Brain microvascular endothelial cell (primary cell): Measurements from ENCODE around the gene HPS5.
A peak's percentile ranks its signal among the peaks of the same experiment; 100 is the strongest.

Experiments used
- DNase-seq: peaks from one replicate; pipeline ENCODE4 v3.0.0-alpha.2; 2020
- H3K27ac ChIP-seq: fragments of 250-450 bp; sonication (Bioruptor Pico); 2 replicates; pipeline ENCODE4 v1.5.1; 2020; ENCODE audit warnings: mild to moderate bottlenecking, moderate library complexity
- H3K27me3 ChIP-seq: fragments of 250-450 bp; sonication (Bioruptor Pico); replicated peaks from 2 replicates; pipeline ENCODE4 v1.5.1; 2020; ENCODE audit warnings: mild to moderate bottlenecking
- H3K36me3 ChIP-seq: fragments of 250-450 bp; sonication (Bioruptor Pico); replicated peaks from 2 replicates; pipeline ENCODE4 v1.5.1; 2020; ENCODE audit warnings: mild to moderate bottlenecking
- H3K4me3 ChIP-seq: 2 replicates; pipeline ENCODE4 v1.5.1; 2011; ENCODE audit warnings: low read depth, mild to moderate bottlenecking, control low read depth, low read length, moderate library complexity
- in situ Hi-C: cut with HindIII; loops from 2 replicates; pipeline ENCODE4 v1.10.0; 2017; ENCODE audit warnings: low sequenced_read_pairs, low pct_ligation_motif_present
- TF ChIP-seq, protein P1 (sequence below): IDR thresholded peaks from 2 replicates; pipeline ENCODE4 v1.5.1; 2011; ENCODE audit warnings: low read depth, mild to moderate bottlenecking, moderate library complexity, low read length, control low read depth, inconsistent platforms; ENCODE audit errors: missing control alignments

HPS5 gene

DNA sequence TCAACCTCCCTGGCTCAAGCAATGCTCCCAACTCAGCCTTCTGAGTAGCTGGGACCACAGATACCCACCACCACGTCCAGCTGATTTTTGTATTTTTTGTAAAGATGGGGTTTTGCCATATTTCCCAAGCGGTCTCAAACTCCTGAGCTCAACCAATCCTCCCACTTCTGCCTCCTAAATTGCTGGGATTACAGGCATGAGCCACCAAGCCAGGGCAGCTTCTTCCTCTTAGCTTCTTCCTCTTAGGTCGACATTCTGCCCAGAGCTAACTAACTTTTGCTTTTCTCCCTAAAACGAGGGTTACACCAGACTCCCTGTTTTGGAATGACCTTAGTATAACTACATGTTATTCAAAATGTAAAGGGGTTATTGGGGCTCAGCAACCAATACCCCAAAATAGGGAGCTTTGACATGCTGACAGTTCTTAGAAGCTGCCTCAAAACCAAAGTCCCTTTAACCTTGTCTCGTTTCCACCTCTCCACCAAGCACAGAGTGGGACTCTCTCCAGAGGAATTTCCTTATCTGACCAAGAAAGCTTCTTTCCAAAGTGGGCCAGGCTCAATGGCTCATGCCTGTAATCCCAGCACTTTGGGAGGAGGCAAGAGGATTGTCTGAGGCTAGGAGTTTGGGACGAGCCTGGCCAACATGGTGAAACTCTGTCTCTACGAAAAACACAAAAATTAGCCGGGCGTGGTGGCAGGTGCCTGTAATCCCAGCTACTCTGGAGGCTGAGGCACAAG, 7.0 kb downstream of the HPS5 start:
- Histone ChIP-seq H3K36me3 (no peaks in the 10 kb centered on the region), H3K4me3 (no peak overlapping the region), H3K27ac (no peak overlapping the region), H3K27me3 (no peaks in the 10 kb centered on the region)
- TF ChIP-seq, protein P1, sequence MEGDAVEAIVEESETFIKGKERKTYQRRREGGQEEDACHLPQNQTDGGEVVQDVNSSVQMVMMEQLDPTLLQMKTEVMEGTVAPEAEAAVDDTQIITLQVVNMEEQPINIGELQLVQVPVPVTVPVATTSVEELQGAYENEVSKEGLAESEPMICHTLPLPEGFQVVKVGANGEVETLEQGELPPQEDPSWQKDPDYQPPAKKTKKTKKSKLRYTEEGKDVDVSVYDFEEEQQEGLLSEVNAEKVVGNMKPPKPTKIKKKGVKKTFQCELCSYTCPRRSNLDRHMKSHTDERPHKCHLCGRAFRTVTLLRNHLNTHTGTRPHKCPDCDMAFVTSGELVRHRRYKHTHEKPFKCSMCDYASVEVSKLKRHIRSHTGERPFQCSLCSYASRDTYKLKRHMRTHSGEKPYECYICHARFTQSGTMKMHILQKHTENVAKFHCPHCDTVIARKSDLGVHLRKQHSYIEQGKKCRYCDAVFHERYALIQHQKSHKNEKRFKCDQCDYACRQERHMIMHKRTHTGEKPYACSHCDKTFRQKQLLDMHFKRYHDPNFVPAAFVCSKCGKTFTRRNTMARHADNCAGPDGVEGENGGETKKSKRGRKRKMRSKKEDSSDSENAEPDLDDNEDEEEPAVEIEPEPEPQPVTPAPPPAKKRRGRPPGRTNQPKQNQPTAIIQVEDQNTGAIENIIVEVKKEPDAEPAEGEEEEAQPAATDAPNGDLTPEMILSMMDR, result no peak
- in situ Hi-C loops, result no loop called here
- DNase-seq, result peak; percentile 7

GRCh38 chr11:18313965-18314763, 7.8 kb downstream of the HPS5 start:
- Histone ChIP-seq H3K27ac (peak overlapping the region; percentile 79), H3K36me3 (peaks cover 2% of the 10 kb centered on the region), H3K27me3 (no peaks in the 10 kb centered on the region), H3K4me3 (no peak overlapping the region)
- in situ Hi-C loops, result no loop called here
- DNase-seq, result peak; percentile 79
- TF ChIP-seq, protein P1, result no peak

DNA sequence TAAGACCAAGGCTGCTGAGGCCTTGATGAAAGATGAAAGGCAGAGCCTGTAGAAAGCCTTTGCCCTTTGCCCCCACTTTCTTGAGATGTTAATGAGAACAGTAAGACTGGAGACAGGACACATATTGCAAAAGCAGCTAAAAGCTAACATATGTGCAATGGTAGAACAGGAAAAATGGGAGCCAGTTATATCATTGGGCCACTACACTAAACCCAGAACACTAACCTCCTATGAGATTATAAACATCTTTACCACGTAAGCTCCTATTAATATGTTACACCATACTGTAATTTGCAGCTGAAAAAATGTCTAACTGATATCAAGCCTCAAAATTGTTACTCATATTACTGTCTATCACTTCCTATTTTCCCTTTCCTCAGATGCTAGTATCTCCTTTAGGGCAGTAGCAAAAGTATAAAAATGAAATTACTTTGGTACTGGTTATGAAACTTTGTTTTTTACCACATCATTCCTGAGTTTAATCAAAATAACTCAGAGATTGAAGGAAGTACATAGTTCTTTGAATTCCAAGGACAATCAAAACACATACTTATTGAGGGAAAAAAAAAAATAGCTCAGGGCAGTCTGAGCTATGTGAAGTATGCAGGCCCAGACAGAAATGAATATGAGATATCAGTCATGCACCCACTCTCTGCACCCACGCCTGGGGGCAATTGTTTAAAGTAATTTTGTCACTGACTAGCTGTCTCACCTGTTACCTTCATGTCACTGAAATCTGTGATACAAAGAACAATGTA, 9.1 kb downstream of the HPS5 start:
- Histone ChIP-seq H3K27me3 (no peaks in the 10 kb centered on the region), H3K4me3 (no peak overlapping the region), H3K27ac (peak overlapping the region; percentile 79), H3K36me3 (peaks cover 6% of the 10 kb centered on the region)
- in situ Hi-C loops, result no loop called here
- DNase-seq, result peak; percentile 46
- TF ChIP-seq, protein P1, result no peak

DNA sequence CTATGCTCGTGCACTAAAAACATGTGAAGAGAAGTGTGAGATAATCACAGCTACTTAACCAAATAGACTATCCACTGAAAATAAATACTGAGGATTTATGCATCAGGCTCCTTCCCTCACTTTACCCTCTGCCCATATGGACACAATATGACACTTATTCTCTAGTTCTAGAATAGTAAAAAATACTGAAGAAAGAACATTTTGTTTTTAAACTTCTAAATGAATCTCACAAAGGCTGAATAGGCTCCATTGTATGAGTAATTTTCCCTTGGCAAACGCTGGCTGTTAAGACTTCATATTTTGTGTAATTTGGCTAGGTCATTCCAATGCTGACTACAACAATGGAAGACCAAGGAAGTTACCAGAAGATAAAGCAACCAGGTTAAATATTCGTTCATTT, 9.9 kb downstream of the HPS5 start:
- Histone ChIP-seq H3K27me3 (no peaks in the 10 kb centered on the region), H3K27ac (peak overlapping the region; percentile 79), H3K36me3 (peaks cover 6% of the 10 kb centered on the region), H3K4me3 (no peak overlapping the region)
- TF ChIP-seq, protein P1, result no peak
- peak; percentile 11 for DNase-seq
- in situ Hi-C loops, result no loop called here

DNA sequence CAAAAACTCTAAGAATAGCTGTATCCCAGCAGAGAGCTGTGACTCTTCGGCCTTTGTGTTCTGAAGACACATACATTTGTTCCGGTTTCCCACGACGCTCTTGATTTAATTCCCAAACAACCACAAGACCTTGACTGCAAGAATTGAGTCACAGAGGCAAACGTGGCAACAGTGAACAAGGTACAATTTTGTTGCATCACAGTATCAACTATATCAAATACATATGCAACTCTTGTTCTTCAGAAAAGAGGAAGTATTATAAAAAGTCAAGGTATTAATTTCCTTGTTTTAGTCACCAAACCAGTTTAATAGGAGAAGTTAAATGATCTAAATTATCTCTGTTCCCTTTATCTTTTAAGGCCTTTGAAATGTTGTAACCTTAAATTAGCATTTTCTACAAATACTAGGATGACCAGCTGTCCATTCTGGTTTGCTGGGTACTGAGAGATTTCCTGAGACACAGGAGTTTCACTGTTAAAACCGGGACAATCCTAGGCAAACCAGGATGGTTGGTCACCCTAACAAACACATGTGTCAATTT, 11.1 kb downstream of the HPS5 start:
- no peak overlapping the region for H3K4me3 ChIP-seq
- DNase-seq, result peak; percentile 66
- in situ Hi-C loops, result no loop called here

More for the DNA sequence above, 11.1 kb downstream of the HPS5 start:
- H3K27me3 ChIP-seq, result no peaks in the 10 kb centered on the region
- H3K27ac ChIP-seq, result peak overlapping the region; percentile 79
- H3K36me3 ChIP-seq, result peaks cover 6% of the 10 kb centered on the region
- TF ChIP-seq, protein P1, result no peak
